Effector CD8-positive, alpha-beta T cell (primary cell): ENCODE measurements around the gene MCUR1.
A peak's percentile ranks its signal among the peaks of the same experiment; 100 is the strongest.
"Not testable (repeated sequence)": the region's sequence is repeated elsewhere in the genome, so short reads cannot be mapped to it uniquely, and the experiment has no call there.

Experiments used
- DNase-seq: peaks from one replicate; lab custom pipeline; 2025; lab: John Stamatoyannopoulos, UW
- total RNA-seq, 4 experiments: gene quantifications; one replicate each; lab custom pipeline; 2026; lab: John Stamatoyannopoulos, UW

The MCUR1 gene
- total RNA-seq = 21.2 to 26.9 (median 24.0) reads per million in 4 experiments

DNA sequence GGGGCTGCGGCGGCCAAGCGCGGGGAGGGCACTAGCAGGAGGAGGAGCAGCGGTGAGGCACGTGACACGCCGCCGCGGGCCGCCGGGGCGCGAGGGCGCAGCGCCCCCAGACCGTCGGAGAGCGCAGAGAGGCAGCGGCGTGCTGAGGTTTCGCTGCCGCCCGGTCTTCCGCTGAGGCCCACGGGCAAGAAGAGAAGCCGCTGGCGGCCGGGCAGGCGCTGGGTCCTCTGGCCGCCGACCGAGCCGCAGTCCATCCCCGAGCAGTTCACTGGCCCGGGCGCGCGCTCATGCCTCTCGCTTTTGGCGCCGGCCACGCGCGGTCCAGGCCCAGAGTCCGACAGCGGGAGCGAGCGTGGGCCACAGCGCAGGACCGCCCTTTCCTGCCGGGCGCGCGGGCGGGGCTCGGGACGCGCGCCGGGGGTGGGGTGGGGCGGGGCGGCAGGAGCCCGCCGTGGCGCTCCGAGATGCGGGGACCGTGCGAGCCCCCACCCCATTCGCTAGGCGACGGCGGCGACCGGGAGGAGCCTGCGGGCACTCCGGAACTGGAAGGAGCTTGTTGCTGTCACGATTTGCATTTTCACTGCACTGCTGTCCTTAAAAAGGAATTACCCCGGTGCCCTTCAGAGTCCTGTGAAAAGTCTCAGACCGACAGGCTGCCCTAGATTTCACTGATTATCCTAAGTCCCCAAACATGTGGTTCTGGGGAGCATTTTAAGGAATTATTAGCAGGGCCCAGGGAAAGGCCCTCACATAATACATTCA, at the start of gene MCUR1:
MCUR1 (minus strand) TSS at position 382 of the 762 bp plus-strand sequence; CDS start at position 254, 128 bp downstream.
- peak; percentile 55 for DNase-seq

GRCh38 chr6:13863699-13864155, 49.4 kb upstream of the MCUR1 start:
- no peak for DNase-seq

GRCh38 chr6:13860556-13861185, 46.3 kb upstream of the MCUR1 start:
- DNase-seq = not testable (repeated sequence)

DNA sequence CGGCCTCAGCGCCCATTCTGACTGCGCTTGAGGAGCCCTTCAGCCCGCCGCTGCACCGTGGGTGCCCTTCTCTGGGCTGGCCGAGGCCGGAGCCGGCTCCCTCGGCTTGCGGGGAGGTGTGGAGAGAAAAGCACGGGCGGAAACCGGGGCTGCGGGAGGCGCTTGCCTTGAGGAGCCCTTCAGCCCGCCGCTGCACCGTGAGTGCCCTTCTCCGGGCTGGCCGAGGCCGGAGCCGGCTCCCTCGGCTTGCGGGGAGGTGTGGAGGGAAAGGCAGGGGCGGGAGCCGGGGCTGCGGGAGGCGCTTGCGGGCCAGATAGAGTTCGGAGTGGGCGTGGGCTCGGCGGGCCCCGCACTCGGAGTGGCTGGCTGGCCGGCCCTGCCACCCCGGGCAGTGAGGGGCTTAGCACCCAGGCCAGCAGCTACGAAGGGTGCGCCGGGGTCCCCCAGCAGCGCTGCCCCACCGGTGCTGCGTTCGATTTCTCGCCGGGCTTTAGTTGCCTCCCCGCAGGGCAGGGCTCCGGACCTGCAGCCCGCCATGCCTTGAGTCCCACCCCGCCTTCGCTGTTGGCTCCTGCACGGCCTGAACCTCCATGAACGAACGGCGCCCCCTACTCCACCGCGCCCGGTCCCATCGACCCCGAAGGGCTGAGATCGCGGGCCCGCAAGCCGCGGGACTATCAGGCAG, 45.7 kb upstream of the MCUR1 start:
- DNase-seq = no peak

DNA sequence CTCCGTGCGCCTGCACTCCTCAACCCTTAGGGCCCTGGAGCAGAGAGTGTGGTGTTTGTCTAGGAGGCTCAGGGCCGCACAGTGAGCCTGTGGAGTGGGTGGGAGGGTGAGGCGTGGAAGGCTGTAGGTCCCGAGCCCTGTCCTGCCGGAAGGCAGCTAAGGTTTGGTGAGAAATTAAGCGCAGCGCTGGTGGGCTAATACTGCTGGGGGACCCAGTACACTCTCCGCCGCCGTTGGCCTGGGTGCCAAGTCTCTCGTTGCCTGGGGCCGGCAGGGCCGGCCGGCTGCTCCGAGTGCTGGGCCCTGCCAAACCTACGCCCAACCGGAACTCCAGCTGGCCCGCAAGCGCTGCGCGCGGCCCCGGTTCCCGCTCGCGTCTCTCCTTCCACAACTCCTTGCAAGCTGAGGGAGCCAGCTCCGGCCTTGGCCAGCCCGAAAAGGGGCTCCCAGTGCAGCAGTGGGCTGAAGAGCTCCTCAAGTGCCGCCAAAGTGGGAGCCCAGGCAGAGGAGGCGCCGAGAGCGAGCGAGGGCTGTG, 40.4 kb upstream of the MCUR1 start:
- no peak for DNase-seq

- no peak for DNase-seq
Observed at GRCh38 chr6:13853871-13854270, 39.5 kb upstream of the MCUR1 start.

- no peak for DNase-seq
Observed at GRCh38 chr6:13851803-13852202, 37.4 kb upstream of the MCUR1 start.

DNA sequence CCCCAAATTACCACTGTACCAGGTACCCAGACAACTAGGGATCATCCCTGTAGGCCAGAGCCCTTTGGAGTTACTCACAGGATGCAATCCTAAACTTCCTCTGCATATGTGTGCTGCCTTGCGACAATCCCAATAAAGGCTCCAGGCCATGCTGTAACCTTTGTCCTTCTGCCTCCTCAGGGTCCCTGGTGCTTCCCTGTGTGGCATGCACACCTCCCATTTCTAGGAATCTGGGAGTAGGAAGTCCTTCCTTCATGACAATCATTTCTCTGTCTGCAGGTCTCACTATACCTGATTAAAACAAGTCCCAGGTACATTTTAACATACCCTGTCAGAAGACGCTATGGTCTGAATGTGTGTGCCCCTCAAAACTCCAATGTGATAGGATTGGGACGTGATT, 37.0 kb upstream of the MCUR1 start:
- no peak for DNase-seq

DNA sequence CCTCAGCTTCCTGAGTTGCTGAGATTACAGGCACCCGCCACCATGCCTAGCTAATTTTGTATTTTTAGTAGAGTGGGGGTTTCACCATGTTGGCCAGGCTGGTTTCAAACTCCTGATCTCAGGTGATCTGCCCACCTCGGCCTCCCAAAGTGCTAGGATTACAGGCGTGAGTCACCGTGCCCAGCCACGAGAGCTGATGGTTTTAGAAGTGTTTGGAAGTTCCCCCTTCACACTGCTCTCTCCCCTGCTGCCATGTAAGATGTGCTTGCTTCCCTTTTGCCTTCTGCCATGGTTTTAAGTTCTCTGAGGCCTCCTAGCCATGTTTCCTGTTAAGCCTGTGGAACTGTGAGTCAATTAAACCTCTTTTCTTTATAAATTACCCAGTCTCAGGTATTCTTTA, 36.3 kb upstream of the MCUR1 start:
- not testable (repeated sequence) for DNase-seq

DNA sequence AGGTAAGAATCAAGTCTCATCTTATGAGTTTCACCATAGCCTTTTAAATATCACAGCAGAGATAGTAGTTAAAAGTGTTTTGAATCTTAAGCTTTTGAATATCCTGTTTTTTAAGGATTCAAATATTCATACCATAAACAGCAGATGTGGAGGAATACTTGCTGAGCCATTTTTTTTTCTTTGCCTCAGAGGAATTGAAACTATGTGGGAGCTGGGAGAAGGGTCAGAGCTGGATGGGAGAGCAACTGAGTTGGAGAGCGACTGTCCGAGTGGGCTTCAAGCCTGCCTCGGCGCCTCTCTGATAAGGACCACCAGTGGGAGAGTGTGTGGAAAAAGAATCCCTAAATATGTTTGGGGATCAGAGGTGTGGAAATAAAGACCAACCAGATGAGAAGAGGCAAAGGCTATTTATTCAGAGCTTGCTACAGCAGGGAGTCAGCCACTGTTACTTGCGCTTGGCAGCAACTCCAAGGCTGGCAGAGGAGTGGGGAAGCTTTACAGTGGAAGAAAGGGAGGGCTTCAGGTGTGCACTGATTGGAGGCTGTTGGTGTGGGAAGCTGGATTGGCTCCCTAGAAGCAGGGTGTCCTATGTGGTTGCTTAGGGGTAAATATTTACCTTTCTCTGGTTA, 34.3 kb upstream of the MCUR1 start:
- DNase-seq = no peak

- no peak for DNase-seq
Observed at GRCh38 chr6:13847326-13848050, 33.1 kb upstream of the MCUR1 start.

GRCh38 chr6:13846841-13847240, 32.5 kb upstream of the MCUR1 start:
- DNase-seq = no peak

DNA sequence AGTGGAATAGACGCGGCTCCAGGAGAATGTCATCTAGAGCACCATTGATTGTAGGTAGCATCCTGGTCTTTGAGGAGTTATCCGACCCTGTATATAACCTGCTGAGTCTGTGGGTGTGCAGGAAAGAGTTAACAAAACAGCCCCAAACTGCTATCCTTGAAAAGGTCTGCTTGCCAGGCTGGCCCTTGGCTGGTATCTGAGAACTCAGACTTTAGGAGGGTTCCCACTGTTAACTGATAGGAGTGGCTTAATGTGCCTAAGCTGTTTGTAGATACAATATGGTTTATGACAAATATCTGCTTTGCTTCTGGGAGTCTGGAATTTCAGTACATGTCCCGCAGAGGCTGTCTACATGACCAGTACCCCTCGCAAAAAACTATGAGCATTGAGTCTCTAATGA, 27.6 kb upstream of the MCUR1 start:
- DNase-seq = no peak

DNA sequence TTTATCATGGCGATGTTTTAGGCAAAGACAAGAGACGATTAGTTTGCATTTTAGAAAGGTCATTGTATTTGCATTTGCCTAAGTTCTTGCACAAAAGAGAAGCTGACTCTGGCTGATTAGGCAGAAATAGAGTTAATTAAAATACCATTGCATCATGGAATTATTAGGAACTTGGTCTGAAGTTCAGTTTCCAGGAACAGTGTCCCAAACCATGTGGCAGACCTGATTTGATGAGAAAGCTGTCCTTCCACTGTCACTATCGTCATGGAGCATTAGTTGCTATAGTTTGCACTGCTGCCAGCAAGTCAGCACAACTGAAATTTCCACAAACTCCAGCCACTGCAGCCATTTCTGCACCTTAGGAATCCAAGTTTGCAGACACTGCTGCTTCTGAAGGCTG, 24.3 kb upstream of the MCUR1 start:
- no peak for DNase-seq

GRCh38 chr6:13836170-13836569, 21.8 kb upstream of the MCUR1 start:
- DNase-seq = no peak

DNA sequence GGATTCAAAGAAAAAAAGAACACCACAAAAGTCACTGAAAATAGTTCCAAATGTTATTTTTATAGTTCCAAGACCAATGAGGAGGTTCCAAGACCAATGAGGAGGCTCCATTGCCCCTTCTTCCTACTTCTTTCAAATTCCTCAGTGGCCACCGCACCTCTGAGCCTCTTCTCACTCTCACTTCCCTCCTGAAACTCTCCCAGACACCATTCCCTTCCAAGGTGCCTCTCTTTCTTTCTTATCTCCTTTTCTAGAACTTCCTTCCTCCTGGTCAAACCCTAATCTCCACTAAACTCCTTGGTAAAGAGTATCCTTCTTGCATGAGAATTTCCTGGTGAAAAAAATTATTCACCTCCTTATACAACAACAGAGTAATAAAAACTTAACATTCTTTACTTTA, 20.4 kb upstream of the MCUR1 start:
- no peak for DNase-seq

GRCh38 chr6:13834018-13834417, 19.7 kb upstream of the MCUR1 start:
- not testable (repeated sequence) for DNase-seq

DNA sequence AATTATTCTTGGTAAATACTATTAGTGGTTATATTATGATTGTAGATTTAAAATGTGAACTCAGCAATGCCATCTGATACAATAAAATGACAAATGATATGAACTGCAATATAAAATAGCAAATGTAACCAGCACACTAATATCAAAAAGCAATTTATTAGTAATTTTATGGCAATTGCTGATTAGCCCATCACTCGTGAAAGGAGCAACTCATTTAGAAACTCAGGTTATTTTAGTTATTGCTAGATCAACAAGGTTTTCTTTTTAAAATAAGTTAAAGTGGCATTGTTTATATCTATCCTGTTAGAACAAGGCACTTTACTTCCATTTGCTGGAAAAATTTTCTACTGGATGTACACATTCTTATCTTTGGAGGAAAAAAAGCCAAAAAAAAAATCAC, 18.4 kb upstream of the MCUR1 start:
- no peak for DNase-seq

DNA sequence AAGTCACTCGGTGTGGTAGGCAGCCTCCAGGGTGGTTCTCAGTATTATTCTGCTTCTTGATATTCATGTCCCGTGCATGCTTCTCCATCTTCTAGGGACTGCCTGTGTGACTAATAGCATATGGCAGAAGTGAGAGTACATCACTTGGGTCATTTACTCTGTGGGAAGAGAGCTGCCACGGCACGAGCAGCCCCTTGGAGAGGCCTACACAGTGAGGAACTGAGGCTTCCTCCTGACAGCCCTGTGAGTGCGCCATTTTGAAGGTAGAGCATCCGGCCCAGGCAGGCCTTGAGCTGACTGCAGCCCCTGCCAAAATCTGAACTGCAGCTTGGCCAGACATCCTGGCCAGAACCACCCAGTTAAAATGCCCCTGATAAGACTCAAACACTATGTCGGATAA, 17.3 kb upstream of the MCUR1 start:
- no peak for DNase-seq

- DNase-seq = no peak
Observed at GRCh38 chr6:13830803-13831202, 16.4 kb upstream of the MCUR1 start.

DNA sequence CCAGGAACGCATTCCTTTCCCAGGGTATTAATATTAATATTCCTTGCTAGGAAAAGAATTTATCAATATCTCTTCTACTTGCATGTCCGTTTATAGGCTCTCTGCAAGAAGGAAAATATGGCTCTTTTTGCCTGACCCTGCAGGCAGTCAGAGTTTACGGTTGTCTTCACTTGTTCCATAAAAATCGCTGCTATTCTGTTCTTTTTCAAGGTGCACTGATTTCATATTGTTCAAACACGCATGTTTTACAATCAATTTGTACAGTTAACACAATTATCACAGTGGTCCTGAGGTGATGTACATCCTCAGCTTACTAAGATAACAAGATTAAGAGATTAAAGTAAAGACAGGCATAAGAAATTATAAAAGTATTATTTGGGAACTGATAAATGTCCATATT, 15.1 kb upstream of the MCUR1 start:
- DNase-seq = not testable (repeated sequence)
